GM19463 (cell line): ENCODE results near the gene NECTIN1.
A peak's percentile ranks its signal among the peaks of the same experiment; 100 is the strongest.

ENCODE experiments used
- ATAC-seq: cut with Tn5 transposase; IDR thresholded peaks from one replicate; pipeline ENCODE4 v1.9.1; 2021; ENCODE audit warnings: mild to moderate bottlenecking, moderate library complexity; ENCODE audit not compliant: unreplicated experiment

The NECTIN1 gene

GRCh38 chr11:119697445-119697844 is 31.6 kb downstream of the NECTIN1 start:
- no peak for ATAC-seq

GRCh38 chr11:119696378-119697222 is 32.4 kb downstream of the NECTIN1 start:
- no peak for ATAC-seq

- peak; percentile 40 for ATAC-seq
These were observed 34.7 kb downstream of the NECTIN1 start for GRCh38 chr11:119694334-119694733.

GRCh38 chr11:119693253-119693815 is 35.7 kb downstream of the NECTIN1 start:
- ATAC-seq = no peak

GRCh38 chr11:119692540-119692820 is 36.5 kb downstream of the NECTIN1 start:
- no peak for ATAC-seq

GRCh38 chr11:119691701-119692539 is 37.1 kb downstream of the NECTIN1 start:
- ATAC-seq = no peak

- ATAC-seq = peak; percentile 61
These were observed 37.9 kb downstream of the NECTIN1 start for GRCh38 chr11:119691020-119691666.

GRCh38 chr11:119689302-119689701 is 39.7 kb downstream of the NECTIN1 start:
- ATAC-seq = no peak

- no peak for ATAC-seq
These were observed 40.6 kb downstream of the NECTIN1 start for GRCh38 chr11:119688356-119688755.

- no peak for ATAC-seq
These were observed 41.5 kb downstream of the NECTIN1 start for GRCh38 chr11:119687373-119688046.

GRCh38 chr11:119686177-119686882 is 42.7 kb downstream of the NECTIN1 start:
- ATAC-seq = no peak

- no peak for ATAC-seq
These were observed 43.8 kb downstream of the NECTIN1 start for GRCh38 chr11:119685111-119685746.

- no peak for ATAC-seq
These were observed 44.5 kb downstream of the NECTIN1 start for GRCh38 chr11:119684361-119685110.

GRCh38 chr11:119683783-119684182 is 45.2 kb downstream of the NECTIN1 start:
- ATAC-seq = no peak

GRCh38 chr11:119681361-119681910 is 47.6 kb downstream of the NECTIN1 start:
- ATAC-seq = no peak

GRCh38 chr11:119680541-119681360 is 48.2 kb downstream of the NECTIN1 start:
- ATAC-seq = no peak

GRCh38 chr11:119679346-119679745 is 49.7 kb downstream of the NECTIN1 start:
- no peak for ATAC-seq

GRCh38 chr11:119678351-119678750 is 50.6 kb downstream of the NECTIN1 start:
- no peak for ATAC-seq
